ENCODE results near the gene FFAR3. TPM values are rescaled to one million over a fixed set of nuclear protein-coding genes. Genes with fewer than 3 reads are reported as not detected.

The FFAR3 gene
- total and polyA plus RNA-seq, 9 of the 15 experiments (the other 6 are each of a cell fraction or from before 2014, with no cell fraction given) = not detected

GRCh38 chr19:35317464-35318043 lies 40.7 kb upstream of the FFAR3 start (continued):
- TF ChIP-seq ZNF280A (IDR thresholded peaks at IDR 0.05; ENCODE audit: low read depth, partially characterized antibody) = no peak
- 0 out of 2 replicates have a peak, but pooled peaks have one; percentile 26 for TF ChIP-seq ZNF589 (CRISPR knock-in tag; IDR thresholded peaks at IDR 0.05; ENCODE audit: low read depth)
- TF ChIP-seq VEZF1 (CRISPR knock-in tag; IDR thresholded peaks at IDR 0.05) = 0 out of 2 replicates have a peak, but pooled peaks have one; percentile 23
- TF ChIP-seq THRAP3 (IDR thresholded peaks at IDR 0.05; ENCODE audit: borderline replicate concordance) = no peak
- no peak for TF ChIP-seq NCOA2 (IDR thresholded peaks at IDR 0.05; ENCODE audit: partially characterized antibody in 2 of 2)
- no peak for TF ChIP-seq ZNF282 (CRISPR knock-in tag; IDR thresholded peaks at IDR 0.05)
- TF ChIP-seq, protein P1, sequence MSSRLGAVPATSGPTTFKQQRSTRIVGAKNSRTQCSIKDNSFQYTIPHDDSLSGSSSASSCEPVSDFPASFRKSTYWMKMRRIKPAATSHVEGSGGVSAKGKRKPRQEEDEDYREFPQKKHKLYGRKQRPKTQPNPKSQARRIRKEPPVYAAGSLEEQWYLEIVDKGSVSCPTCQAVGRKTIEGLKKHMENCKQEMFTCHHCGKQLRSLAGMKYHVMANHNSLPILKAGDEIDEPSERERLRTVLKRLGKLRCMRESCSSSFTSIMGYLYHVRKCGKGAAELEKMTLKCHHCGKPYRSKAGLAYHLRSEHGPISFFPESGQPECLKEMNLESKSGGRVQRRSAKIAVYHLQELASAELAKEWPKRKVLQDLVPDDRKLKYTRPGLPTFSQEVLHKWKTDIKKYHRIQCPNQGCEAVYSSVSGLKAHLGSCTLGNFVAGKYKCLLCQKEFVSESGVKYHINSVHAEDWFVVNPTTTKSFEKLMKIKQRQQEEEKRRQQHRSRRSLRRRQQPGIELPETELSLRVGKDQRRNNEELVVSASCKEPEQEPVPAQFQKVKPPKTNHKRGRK (tag; IDR thresholded peaks at IDR 0.05) = no peak
- TF ChIP-seq, protein P2, sequence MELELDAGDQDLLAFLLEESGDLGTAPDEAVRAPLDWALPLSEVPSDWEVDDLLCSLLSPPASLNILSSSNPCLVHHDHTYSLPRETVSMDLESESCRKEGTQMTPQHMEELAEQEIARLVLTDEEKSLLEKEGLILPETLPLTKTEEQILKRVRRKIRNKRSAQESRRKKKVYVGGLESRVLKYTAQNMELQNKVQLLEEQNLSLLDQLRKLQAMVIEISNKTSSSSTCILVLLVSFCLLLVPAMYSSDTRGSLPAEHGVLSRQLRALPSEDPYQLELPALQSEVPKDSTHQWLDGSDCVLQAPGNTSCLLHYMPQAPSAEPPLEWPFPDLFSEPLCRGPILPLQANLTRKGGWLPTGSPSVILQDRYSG (tag; conservative IDR thresholded peaks at IDR 0.05; ENCODE audit: low read depth) = peak; percentile 88; the same call in 1 of the 2 replicates
- TF ChIP-seq, protein P3, sequence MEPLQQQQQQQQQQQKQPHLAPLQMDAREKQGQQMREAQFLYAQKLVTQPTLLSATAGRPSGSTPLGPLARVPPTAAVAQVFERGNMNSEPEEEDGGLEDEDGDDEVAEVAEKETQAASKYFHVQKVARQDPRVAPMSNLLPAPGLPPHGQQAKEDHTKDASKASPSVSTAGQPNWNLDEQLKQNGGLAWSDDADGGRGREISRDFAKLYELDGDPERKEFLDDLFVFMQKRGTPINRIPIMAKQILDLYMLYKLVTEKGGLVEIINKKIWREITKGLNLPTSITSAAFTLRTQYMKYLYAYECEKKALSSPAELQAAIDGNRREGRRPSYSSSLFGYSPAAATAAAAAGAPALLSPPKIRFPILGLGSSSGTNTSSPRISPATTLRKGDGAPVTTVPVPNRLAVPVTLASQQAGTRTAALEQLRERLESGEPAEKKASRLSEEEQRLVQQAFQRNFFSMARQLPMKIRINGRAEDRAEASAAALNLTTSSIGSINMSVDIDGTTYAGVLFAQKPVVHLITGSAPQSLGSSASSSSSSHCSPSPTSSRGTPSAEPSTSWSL (CRISPR knock-in tag; IDR thresholded peaks at IDR 0.05; ENCODE audit: borderline replicate concordance) = no peak
- TF ChIP-seq SOX6 (IDR thresholded peaks at IDR 0.05) = no peak
- no peak for TF ChIP-seq CBX8 (IDR thresholded peaks at IDR 0.05; ENCODE audit: borderline replicate concordance, extremely low read depth, low read depth, low read length, poor library complexity, severe bottlenecking)
- TF ChIP-seq U2AF1 (optimal IDR thresholded peaks at IDR 0.05; ENCODE audit: low read depth, low read length) = no peak
- no peak for TF ChIP-seq TAL1 (IDR thresholded peaks at IDR 0.05)
- peak; percentile 26; the same call in 1 of the 2 replicates for TF ChIP-seq USF1 (CRISPR knock-in tag; IDR thresholded peaks at IDR 0.05)
- TF ChIP-seq ZNF121 (CRISPR knock-in tag; conservative IDR thresholded peaks at IDR 0.05) = no peak
- TF ChIP-seq NR2C1 (IDR thresholded peaks at IDR 0.05) = peak; percentile 53; the same call in 1 of the 2 replicates
- peak; percentile 72 for TF ChIP-seq NR2C1 (tag; IDR thresholded peaks at IDR 0.05)
